OCI-LY7 (cell line): Measurements from ENCODE around the gene DUOX1. TPM values are rescaled to one million over a fixed set of nuclear protein-coding genes. Genes with fewer than 3 reads are reported as not detected.

Source experiments
- BruUV-seq: library from RNA; stranded (reverse); fragments of 400-500 nt; replicated peaks from 2 replicates; lab custom pipeline; 2021; lab: Mats Ljungman, UMichigan
- CTCF ChIA-PET: fragments of 300-600 bp; sonication (Branson Sonifier 250); formaldehyde crosslinking; loops from one replicate; lab custom pipeline; 2022; ENCODE audit warnings: antibody characterized with exemption; ENCODE audit not compliant: unreplicated experiment; lab: Charles Lee
- POLR2A ChIA-PET: fragments of 300-600 bp; sonication (Branson Sonifier 250); formaldehyde crosslinking; loops from one replicate; lab custom pipeline; 2022; ENCODE audit warnings: antibody characterized with exemption; lab: Charles Lee
- DNase-seq: peaks from one replicate; pipeline ENCODE4 v3.0.0-alpha.2; 2015; ENCODE audit warnings: low spot score
- H2AFZ ChIP-seq: fragments of 200-600 bp; sonication (generic), shearing (Covaris generic); 2 replicates; pipeline ENCODE4 v1.6.1; 2014; ENCODE audit warnings: mild to moderate bottlenecking, antibody characterized with exemption, low read length, moderate library complexity
- H3K27ac ChIP-seq: fragments of 200-600 bp; sonication (generic); 2 replicates; pipeline ENCODE4 v1.5.1; 2014; ENCODE audit warnings: mixed run types, low read depth, mild to moderate bottlenecking, moderate library complexity, low read length, inconsistent platforms; ENCODE audit not compliant: poor library complexity, severe bottlenecking
- H3K36me3 ChIP-seq: fragments of 200-600 bp; sonication (generic); 2 replicates; pipeline ENCODE4 v1.6.1; 2014; ENCODE audit warnings: mild to moderate bottlenecking, antibody characterized with exemption, low read length, moderate library complexity, mixed read lengths; ENCODE audit not compliant: insufficient read depth
- H3K4me1 ChIP-seq: fragments of 200-600 bp; sonication (generic); 2 replicates; pipeline ENCODE4 v1.5.1; 2014; ENCODE audit warnings: mild to moderate bottlenecking, low read length; ENCODE audit not compliant: insufficient read depth, poor library complexity, severe bottlenecking
- H3K4me2 ChIP-seq: fragments of 200-600 bp; sonication (generic); 2 replicates; pipeline ENCODE4 v1.6.1; 2014; ENCODE audit warnings: mild to moderate bottlenecking, low read length
- H3K4me3 ChIP-seq: fragments of 200-600 bp; sonication (generic); 2 replicates; pipeline ENCODE4 v1.5.1; 2014; ENCODE audit warnings: mild to moderate bottlenecking, low read depth, low read length; ENCODE audit not compliant: poor library complexity, severe bottlenecking
- H3K79me2 ChIP-seq: fragments of 200-600 bp; sonication (generic); 2 replicates; pipeline ENCODE4 v1.6.1; 2016; ENCODE audit warnings: low read depth, mild to moderate bottlenecking, low read length, moderate library complexity, mixed read lengths; ENCODE audit not compliant: insufficient read depth
- H3K9me2 ChIP-seq: fragments of 200-600 bp; sonication (generic); 2 replicates; pipeline ENCODE4 v1.6.1; 2016; ENCODE audit warnings: mild to moderate bottlenecking, low read length, mixed read lengths; ENCODE audit not compliant: insufficient read depth
- H3K9me3 ChIP-seq: fragments of 200-600 bp; sonication (generic); 2 replicates; pipeline ENCODE4 v1.6.1; 2014; ENCODE audit warnings: mild to moderate bottlenecking, mixed run types, low read length, mixed read lengths
- H4K20me1 ChIP-seq: fragments of 200-600 bp; sonication (generic); 2 replicates; pipeline ENCODE4 v1.6.1; 2014; ENCODE audit warnings: mild to moderate bottlenecking, antibody characterized with exemption, low read length, moderate library complexity, mixed read lengths; ENCODE audit not compliant: insufficient read depth
- CTCF ChIP-seq: fragments of 200-600 bp; sonication (generic); conservative IDR thresholded peaks from 2 replicates; pipeline ENCODE4 v1.5.1; 2014; ENCODE audit warnings: mild to moderate bottlenecking, antibody characterized with exemption, low read length, moderate library complexity, mixed read lengths
- EZH2phosphoT487 ChIP-seq: fragments of 200-600 bp; sonication (generic); IDR thresholded peaks from 2 replicates; pipeline ENCODE4 v1.6.1; 2018; ENCODE audit warnings: low read depth, borderline replicate concordance, mild to moderate bottlenecking, mixed run types, antibody characterized with exemption, low read length, moderate library complexity, mixed read lengths
- intact Hi-C: fragments of 100-400 bp; cut with micrococcal nuclease; formaldehyde crosslinking; loops from one replicate; pipeline ENCODE4 v1.10.0; 2022; ENCODE audit not compliant: unreplicated experiment
- total RNA-seq, 2 experiments: library from RNA; depleted of rRNA in 1 of 2; stranded (reverse); fragments of >200 nt in 1 of 2; shearing (Covaris generic) in 1 of 2; gene quantifications; 2 replicates each; pipeline ENCODE4 v1.2.3, GENCODE V29; 2014 to 2022

The DUOX1 gene
- total RNA-seq, 2 experiments from 2014 or later, result not detected

DNA sequence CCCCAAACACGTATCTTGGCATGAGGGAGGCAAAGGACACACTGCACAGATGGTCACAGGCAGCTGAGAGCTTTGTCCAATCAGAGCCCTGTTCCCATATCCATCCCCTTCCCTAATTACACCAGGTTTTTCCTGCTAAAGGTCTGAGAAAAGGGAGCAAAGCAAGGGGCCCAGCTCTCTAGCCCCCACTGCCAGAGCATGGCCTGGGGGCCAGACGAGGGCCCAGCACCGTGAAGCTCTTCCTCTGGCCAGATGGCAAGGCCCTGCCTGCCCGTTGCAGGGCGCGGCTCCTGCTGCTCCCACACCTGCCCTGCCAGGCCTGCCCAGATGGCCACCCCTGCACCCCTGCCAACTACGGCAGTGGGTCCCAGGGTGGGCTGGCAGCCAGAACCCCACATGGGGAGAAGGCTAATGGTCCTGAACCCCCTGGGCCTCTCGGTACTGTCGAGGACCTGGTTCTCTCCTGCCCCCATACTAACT is 54.8 kb downstream of the DUOX1 start:
- Histone ChIP-seq H3K9me3 (no peaks in the 10 kb centered on the region), H2AFZ (no peak overlapping the region), H3K4me2 (no peak overlapping the region), H3K27ac (no peak overlapping the region), H3K36me3 (no peaks in the 10 kb centered on the region), H3K9me2 (no peaks in the 10 kb centered on the region), H3K79me2 (no peaks in the 10 kb centered on the region), H3K4me3 (no peak overlapping the region), H3K4me1 (peaks cover 11% of the 10 kb centered on the region), H4K20me1 (no peaks in the 10 kb centered on the region)
- no TSS peak for BruUV-seq
- intact Hi-C loops, result no loop called here
- POLR2A ChIA-PET, result interaction anchor here (1.0 kb wide), 1 partner anchor 16 kb away, joined by 3 read pairs; no protein-coding TSS in a partner anchor
- TF ChIP-seq CTCF (no peak), EZH2phosphoT487 (no peak)
- CTCF ChIA-PET, result no interaction called here
- DNase-seq, result no peak

GRCh38 chr15:45185069-45185779 is 55.4 kb downstream of the DUOX1 start:
- POLR2A ChIA-PET, result interaction anchor here (0.5 kb wide), 1 partner anchor 63 kb away, joined by 3 read pairs; no protein-coding TSS in a partner anchor
- no peaks in the 10 kb centered on the region for H3K79me2 ChIP-seq

More at GRCh38 chr15:45185069-45185779, 55.4 kb downstream of the DUOX1 start:
- CTCF ChIA-PET, result no interaction called here
- BruUV-seq, result no TSS peak
- TF ChIP-seq CTCF (no peak), EZH2phosphoT487 (no peak)
- intact Hi-C loops, result no loop called here
- Histone ChIP-seq H3K4me2 (no peak overlapping the region), H4K20me1 (no peaks in the 10 kb centered on the region), H3K9me2 (no peaks in the 10 kb centered on the region), H3K9me3 (no peaks in the 10 kb centered on the region), H3K27ac (no peak overlapping the region), H3K4me3 (no peak overlapping the region), H3K36me3 (no peaks in the 10 kb centered on the region), H3K4me1 (peaks cover 11% of the 10 kb centered on the region), H2AFZ (no peak overlapping the region)
- DNase-seq, result no peak
